ENCODE data around the gene NUDT3.

DNA sequence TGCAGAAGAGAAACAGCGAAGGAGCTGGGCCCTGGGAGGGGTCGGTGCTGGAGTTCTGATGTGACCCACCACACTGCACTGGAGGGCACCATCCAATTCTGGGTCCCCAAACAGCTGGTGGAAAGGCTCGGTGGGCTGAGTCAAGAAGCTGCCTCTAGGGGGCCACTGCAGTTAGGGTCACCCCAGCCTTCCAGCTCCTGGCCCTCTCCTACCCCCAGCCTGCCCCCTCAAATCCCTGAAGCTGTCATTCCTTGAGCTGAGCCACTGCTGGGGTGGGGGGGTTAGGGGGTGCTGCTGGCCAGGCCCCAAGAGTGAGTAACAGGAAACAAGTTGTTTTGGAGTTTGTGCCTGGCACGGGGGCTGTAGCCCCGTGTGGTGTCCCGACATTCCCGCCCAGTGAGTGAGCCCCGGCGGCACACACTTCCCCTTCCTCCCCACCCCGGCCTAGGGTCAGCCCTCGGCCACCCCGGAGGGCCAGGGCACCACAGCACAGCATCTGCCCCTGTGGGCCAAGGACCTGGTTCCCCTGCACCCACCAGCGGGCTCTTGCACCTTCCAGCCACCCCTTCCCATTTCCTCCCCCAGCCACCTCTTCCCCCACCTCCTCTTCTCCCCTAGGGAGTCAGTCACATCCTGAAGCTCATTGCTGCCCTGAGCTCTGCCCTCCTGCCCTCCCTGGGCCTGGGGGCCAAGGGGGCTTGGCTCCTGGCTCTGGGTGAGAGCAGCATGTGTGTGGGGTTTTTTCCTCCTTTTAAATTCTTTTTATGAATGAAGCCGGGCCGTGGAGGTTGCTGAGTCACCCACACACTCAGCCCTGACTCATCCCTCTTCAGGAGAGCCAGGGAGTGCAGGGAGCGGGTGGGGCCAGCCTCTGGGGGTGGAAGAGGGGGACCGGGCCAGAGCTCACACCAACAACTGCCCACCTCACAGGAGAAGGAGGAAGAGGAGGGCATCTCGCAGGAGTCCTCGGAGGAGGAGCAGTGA is 148.3 kb downstream of the NUDT3 start:
- TF ChIP-seq, protein P1, sequence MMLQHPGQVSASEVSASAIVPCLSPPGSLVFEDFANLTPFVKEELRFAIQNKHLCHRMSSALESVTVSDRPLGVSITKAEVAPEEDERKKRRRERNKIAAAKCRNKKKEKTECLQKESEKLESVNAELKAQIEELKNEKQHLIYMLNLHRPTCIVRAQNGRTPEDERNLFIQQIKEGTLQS (IDR thresholded peaks at IDR 0.05) = no peak
- no peak for TF ChIP-seq SP1 (IDR thresholded peaks at IDR 0.05)
- TF ChIP-seq, protein P2, sequence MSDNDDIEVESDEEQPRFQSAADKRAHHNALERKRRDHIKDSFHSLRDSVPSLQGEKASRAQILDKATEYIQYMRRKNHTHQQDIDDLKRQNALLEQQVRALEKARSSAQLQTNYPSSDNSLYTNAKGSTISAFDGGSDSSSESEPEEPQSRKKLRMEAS (IDR thresholded peaks at IDR 0.05) = no peak
- TF ChIP-seq, protein P3, sequence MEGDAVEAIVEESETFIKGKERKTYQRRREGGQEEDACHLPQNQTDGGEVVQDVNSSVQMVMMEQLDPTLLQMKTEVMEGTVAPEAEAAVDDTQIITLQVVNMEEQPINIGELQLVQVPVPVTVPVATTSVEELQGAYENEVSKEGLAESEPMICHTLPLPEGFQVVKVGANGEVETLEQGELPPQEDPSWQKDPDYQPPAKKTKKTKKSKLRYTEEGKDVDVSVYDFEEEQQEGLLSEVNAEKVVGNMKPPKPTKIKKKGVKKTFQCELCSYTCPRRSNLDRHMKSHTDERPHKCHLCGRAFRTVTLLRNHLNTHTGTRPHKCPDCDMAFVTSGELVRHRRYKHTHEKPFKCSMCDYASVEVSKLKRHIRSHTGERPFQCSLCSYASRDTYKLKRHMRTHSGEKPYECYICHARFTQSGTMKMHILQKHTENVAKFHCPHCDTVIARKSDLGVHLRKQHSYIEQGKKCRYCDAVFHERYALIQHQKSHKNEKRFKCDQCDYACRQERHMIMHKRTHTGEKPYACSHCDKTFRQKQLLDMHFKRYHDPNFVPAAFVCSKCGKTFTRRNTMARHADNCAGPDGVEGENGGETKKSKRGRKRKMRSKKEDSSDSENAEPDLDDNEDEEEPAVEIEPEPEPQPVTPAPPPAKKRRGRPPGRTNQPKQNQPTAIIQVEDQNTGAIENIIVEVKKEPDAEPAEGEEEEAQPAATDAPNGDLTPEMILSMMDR (IDR thresholded peaks at IDR 0.05; ENCODE audit: low read depth, low read length, missing input control) = no peak
- TF ChIP-seq GABPA (IDR thresholded peaks at IDR 0.05 in 1 of 2, conservative IDR thresholded peaks at IDR 0.05 in 1 of 2) = no peak
- no peak for TF ChIP-seq FOXA1 (IDR thresholded peaks at IDR 0.05)
- no peak for TF ChIP-seq TAF1 (conservative IDR thresholded peaks at IDR 0.05)
- TF ChIP-seq, protein P4, sequence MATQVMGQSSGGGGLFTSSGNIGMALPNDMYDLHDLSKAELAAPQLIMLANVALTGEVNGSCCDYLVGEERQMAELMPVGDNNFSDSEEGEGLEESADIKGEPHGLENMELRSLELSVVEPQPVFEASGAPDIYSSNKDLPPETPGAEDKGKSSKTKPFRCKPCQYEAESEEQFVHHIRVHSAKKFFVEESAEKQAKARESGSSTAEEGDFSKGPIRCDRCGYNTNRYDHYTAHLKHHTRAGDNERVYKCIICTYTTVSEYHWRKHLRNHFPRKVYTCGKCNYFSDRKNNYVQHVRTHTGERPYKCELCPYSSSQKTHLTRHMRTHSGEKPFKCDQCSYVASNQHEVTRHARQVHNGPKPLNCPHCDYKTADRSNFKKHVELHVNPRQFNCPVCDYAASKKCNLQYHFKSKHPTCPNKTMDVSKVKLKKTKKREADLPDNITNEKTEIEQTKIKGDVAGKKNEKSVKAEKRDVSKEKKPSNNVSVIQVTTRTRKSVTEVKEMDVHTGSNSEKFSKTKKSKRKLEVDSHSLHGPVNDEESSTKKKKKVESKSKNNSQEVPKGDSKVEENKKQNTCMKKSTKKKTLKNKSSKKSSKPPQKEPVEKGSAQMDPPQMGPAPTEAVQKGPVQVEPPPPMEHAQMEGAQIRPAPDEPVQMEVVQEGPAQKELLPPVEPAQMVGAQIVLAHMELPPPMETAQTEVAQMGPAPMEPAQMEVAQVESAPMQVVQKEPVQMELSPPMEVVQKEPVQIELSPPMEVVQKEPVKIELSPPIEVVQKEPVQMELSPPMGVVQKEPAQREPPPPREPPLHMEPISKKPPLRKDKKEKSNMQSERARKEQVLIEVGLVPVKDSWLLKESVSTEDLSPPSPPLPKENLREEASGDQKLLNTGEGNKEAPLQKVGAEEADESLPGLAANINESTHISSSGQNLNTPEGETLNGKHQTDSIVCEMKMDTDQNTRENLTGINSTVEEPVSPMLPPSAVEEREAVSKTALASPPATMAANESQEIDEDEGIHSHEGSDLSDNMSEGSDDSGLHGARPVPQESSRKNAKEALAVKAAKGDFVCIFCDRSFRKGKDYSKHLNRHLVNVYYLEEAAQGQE (IDR thresholded peaks at IDR 0.05) = no peak
- no peak for TF ChIP-seq YY1 (IDR thresholded peaks at IDR 0.05)
